ENCODE results near the gene ADARB2. TPM values are rescaled to one million over a fixed set of nuclear protein-coding genes. Genes with fewer than 3 reads are reported as not detected.
"Not testable (repeated sequence)": the region's sequence is repeated elsewhere in the genome, so short reads cannot be mapped to it uniquely, and the experiment has no call there.

The ADARB2 gene
- total and polyA plus RNA-seq, 2 experiments from 2014 or later, result 1.6 to 3.1 TPM

GRCh38 chr10:1776127-1776662, 38.9 kb upstream of the ADARB2 start:
- H3K9me3 ChIP-seq (ENCODE audit: low read depth), result no peaks in the 10 kb centered on the region
- no peak for DNase-seq (ENCODE audit: low read depth in 1 of 2, low spot score in 1 of 2)
- no peaks in the 10 kb centered on the region for H3K36me3 ChIP-seq
- H3K4me1 ChIP-seq (ENCODE audit: low read depth), result no peaks in the 10 kb centered on the region
- no peak overlapping the region for H3K4me3 ChIP-seq
- no peak for TF ChIP-seq CTCF (IDR thresholded peaks at IDR 0.05; ENCODE audit: low read depth, low read length)
- no peaks in the 10 kb centered on the region for H3K27me3 ChIP-seq
- H3K27ac ChIP-seq, result no peak overlapping the region

- no peaks in the 10 kb centered on the region for H3K27me3 ChIP-seq
- no peak overlapping the region for H3K4me3 ChIP-seq
- H3K36me3 ChIP-seq, result no peaks in the 10 kb centered on the region
- DNase-seq (ENCODE audit: low read depth in 1 of 2, low spot score in 1 of 2), result no peak
- H3K9me3 ChIP-seq (ENCODE audit: low read depth), result no peaks in the 10 kb centered on the region
- H3K27ac ChIP-seq, result no peak overlapping the region
- no peak for TF ChIP-seq CTCF (IDR thresholded peaks at IDR 0.05; ENCODE audit: low read depth, low read length)
- H3K4me1 ChIP-seq (ENCODE audit: low read depth), result no peaks in the 10 kb centered on the region
Measured at GRCh38 chr10:1774796-1775195, 37.5 kb upstream of the ADARB2 start.

GRCh38 chr10:1773204-1773603, 35.9 kb upstream of the ADARB2 start:
- H3K4me3 ChIP-seq; H3K27me3 ChIP-seq; H3K4me1 ChIP-seq (ENCODE audit: low read depth); H3K9me3 ChIP-seq (ENCODE audit: low read depth); DNase-seq (ENCODE audit: low read depth in 1 of 2, low spot score in 1 of 2); H3K36me3 ChIP-seq; H3K27ac ChIP-seq: not testable (repeated sequence)

- Histone ChIP-seq H3K27me3 (no peaks in the 10 kb centered on the region), H3K4me1 (ENCODE audit: low read depth) (no peaks in the 10 kb centered on the region), H3K27ac (no peak overlapping the region), H3K36me3 (no peaks in the 10 kb centered on the region), H3K9me3 (ENCODE audit: low read depth) (no peaks in the 10 kb centered on the region), H3K4me3 (no peak overlapping the region)
- TF ChIP-seq CTCF (IDR thresholded peaks at IDR 0.05; ENCODE audit: low read depth, low read length), result no peak
- DNase-seq (ENCODE audit: low read depth in 1 of 2, low spot score in 1 of 2), result no peak
Measured at GRCh38 chr10:1766049-1766448, 28.7 kb upstream of the ADARB2 start.

GRCh38 chr10:1762076-1762475, 24.8 kb upstream of the ADARB2 start:
- Histone ChIP-seq H3K27ac (no peak overlapping the region), H3K4me1 (ENCODE audit: low read depth) (no peaks in the 10 kb centered on the region), H3K27me3 (no peaks in the 10 kb centered on the region), H3K4me3 (no peak overlapping the region), H3K36me3 (no peaks in the 10 kb centered on the region), H3K9me3 (ENCODE audit: low read depth) (no peaks in the 10 kb centered on the region)
- TF ChIP-seq CTCF (IDR thresholded peaks at IDR 0.05; ENCODE audit: low read depth, low read length), result no peak
- no peak for DNase-seq (ENCODE audit: low read depth in 1 of 2, low spot score in 1 of 2)

GRCh38 chr10:1754506-1755153, 17.3 kb upstream of the ADARB2 start:
- no peak for TF ChIP-seq CTCF (IDR thresholded peaks at IDR 0.05; ENCODE audit: low read depth, low read length)
- Histone ChIP-seq H3K27ac (no peak overlapping the region), H3K4me1 (ENCODE audit: low read depth) (no peaks in the 10 kb centered on the region), H3K36me3 (no peaks in the 10 kb centered on the region), H3K27me3 (no peaks in the 10 kb centered on the region), H3K4me3 (no peak overlapping the region), H3K9me3 (ENCODE audit: low read depth) (no peaks in the 10 kb centered on the region)
- DNase-seq (ENCODE audit: low read depth in 1 of 2, low spot score in 1 of 2), result peak in 1 of 2 donors; percentile 8
